Ascending aorta (tissue), 2 donors: ENCODE measurements around the gene LRTM2. TPM values are rescaled to one million over a fixed set of nuclear protein-coding genes. Genes with fewer than 3 reads are reported as not detected.

ENCODE experiments used
- DNase-seq, 2 donors: peaks; one replicate each; pipeline ENCODE4 v3.0.0-alpha.2; 2019; ENCODE audit warnings: low spot score in 2 of 2
- H3K27ac ChIP-seq, 2 donors: fragments of 200-600 bp; sonication (generic); one replicate each; pipeline ENCODE4 v1.5.1; 2016 to 2017; ENCODE audit warnings: mild to moderate bottlenecking in 1 of 2
- H3K27me3 ChIP-seq: fragments of 200-600 bp; sonication (generic); one replicate; pipeline ENCODE4 v1.5.1; 2017
- H3K36me3 ChIP-seq, 2 donors: fragments of 200-600 bp; sonication (generic); one replicate each; pipeline ENCODE4 v1.5.1; 2016
- H3K4me1 ChIP-seq, 2 donors: fragments of 200-600 bp; sonication (generic); one replicate each; pipeline ENCODE4 v1.5.1; 2016 to 2017; ENCODE audit warnings: mild to moderate bottlenecking in 1 of 2
- H3K4me3 ChIP-seq, 2 donors: fragments of 200-600 bp; sonication (generic); one replicate each; pipeline ENCODE4 v1.5.1; 2016 to 2017; ENCODE audit warnings: mild to moderate bottlenecking in 1 of 2
- H3K9me3 ChIP-seq, 2 donors: fragments of 200-600 bp; sonication (generic); one replicate each; pipeline ENCODE4 v1.5.1; 2016
- CTCF ChIP-seq, 3 experiments: fragments of 200-600 bp in 2 of 3; fragments of 450-650 bp in 1 of 3; sonication (generic) in 2 of 3; IDR thresholded peaks; one replicate each; pipeline ENCODE4 v1.5.1; 2016 to 2019; ENCODE audit warnings: antibody characterized with exemption in 3 of 3, mild to moderate bottlenecking in 1 of 3, moderate library complexity in 1 of 3
- intact Hi-C: fragments of 100-400 bp; cut with DNase I; formaldehyde crosslinking; loops from one replicate; pipeline ENCODE4 v1.15.1; 2023
- total RNA-seq: library from RNA; depleted of rRNA; stranded (reverse); fragments of >200 nt; gene quantifications from one replicate; pipeline ENCODE4 v1.1.0, GENCODE V29; 2016

Gene LRTM2
- not detected for total RNA-seq

DNA sequence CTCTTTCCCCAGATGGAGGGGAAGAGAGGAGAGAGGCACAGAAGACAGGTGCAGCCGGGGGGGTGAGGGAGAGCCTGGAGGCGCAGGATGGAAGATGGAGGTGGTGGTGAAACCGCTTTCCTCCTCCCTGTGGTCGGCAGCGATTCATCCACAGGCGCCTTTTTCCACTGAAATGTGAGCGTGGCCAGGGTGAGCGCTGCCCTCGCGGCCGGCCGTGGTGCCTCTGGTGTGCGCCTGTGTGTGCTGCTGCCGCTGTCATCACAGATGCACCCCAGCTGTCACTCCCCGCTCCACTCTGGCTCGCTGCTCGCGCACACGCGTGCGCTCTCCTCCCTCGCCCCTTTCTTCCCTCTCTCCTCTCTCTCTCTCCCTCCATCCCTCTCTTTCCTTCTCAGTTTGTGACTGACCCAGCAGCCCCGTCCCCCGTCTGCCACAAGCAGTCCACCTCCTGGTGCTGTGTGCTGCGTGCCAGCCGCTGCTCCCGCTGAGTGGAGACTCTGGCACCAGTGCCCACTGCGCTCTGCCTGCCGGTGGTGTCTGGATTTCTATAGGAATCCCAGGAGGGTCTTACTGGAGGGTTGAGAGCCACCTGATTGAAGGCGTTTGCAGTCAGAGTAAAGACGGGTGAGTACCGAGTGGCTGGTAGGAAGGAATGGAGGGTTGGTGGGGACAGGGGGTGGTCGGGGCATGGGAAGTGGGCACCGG lies at the start of gene LRTM2:
Gene LRTM2 (plus strand): TSS at position 375 of the 705 bp plus-strand sequence. CDS start 7,584 bp downstream, outside the sequence.
- H3K27me3 ChIP-seq: peaks cover 8% of the 10 kb centered on the region
- no peaks in the 10 kb centered on the region for H3K36me3 ChIP-seq
- intact Hi-C loops: no loop called here

GRCh38 chr12:1773937-1774655 lies 46.3 kb upstream of the LRTM2 start:
- no peak for TF ChIP-seq CTCF (IDR thresholded peaks at IDR 0.05)
- Histone ChIP-seq H3K27me3 (no peaks in the 10 kb centered on the region), H3K9me3 (no peaks in the 10 kb centered on the region), H3K36me3 (no peaks in the 10 kb centered on the region), H3K4me3 (no peak overlapping the region), H3K27ac (no peak overlapping the region), H3K4me1 (no peaks in the 10 kb centered on the region)
- intact Hi-C loops: no loop called here
- no peak for DNase-seq

More for the DNA sequence above, at the start of gene LRTM2:
- no peak for TF ChIP-seq CTCF (IDR thresholded peaks at IDR 0.05)
- H3K9me3 ChIP-seq: no peaks in the 10 kb centered on the region
- no peak within 1 kb of the TSS for H3K4me3 ChIP-seq
- H3K4me1 ChIP-seq: no peaks in the 10 kb centered on the region
- no peak within 1 kb of the TSS for H3K27ac ChIP-seq
- no peak for DNase-seq

- Histone ChIP-seq H3K36me3 (peaks cover 0 to 5% of the 10 kb centered on the region in 2 donors), H3K9me3 (no peaks in the 10 kb centered on the region), H3K27ac (no peak overlapping the region), H3K4me1 (peaks cover 0 to 4% of the 10 kb centered on the region in 2 donors), H3K4me3 (no peak overlapping the region), H3K27me3 (no peaks in the 10 kb centered on the region)
- intact Hi-C loops: no loop called here
- no peak for TF ChIP-seq CTCF (IDR thresholded peaks at IDR 0.05)
- DNase-seq: no peak
Measured at GRCh38 chr12:1776170-1776921, 44.0 kb upstream of the LRTM2 start.

- no peak for DNase-seq
- H3K27ac ChIP-seq: no peak overlapping the region
- TF ChIP-seq CTCF (IDR thresholded peaks at IDR 0.05): no peak
- H3K36me3 ChIP-seq: peaks cover 0 to 5% of the 10 kb centered on the region in 2 donors
- no peak overlapping the region for H3K4me3 ChIP-seq
- intact Hi-C loops: no loop called here
- H3K9me3 ChIP-seq: no peaks in the 10 kb centered on the region
- peaks cover 0 to 4% of the 10 kb centered on the region in 2 donors for H3K4me1 ChIP-seq
- no peaks in the 10 kb centered on the region for H3K27me3 ChIP-seq
Measured at GRCh38 chr12:1777798-1778197, 42.6 kb upstream of the LRTM2 start.

DNA sequence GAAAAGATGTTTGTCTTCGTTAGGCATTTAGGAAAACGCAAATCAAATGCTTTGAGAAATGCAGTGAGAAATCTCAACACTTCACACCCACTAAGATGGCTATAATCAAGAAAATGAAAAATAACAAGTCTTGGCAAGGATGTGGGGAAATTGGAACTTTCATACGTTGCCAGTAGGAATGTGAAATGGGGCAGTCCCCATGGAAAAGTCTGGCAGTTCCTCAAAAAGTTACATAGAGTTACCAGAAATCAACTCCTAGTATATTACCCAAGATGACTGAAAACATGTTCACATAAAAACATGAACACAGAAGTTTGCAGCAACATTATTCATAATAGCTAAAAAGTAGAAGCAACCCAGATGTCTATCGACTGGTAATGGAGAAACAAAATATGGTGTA lies 41.5 kb upstream of the LRTM2 start:
- no peak overlapping the region for H3K27ac ChIP-seq

More for the DNA sequence above, 41.5 kb upstream of the LRTM2 start:
- H3K9me3 ChIP-seq: no peaks in the 10 kb centered on the region
- no peaks in the 10 kb centered on the region for H3K27me3 ChIP-seq
- intact Hi-C loops: no loop called here
- TF ChIP-seq CTCF (IDR thresholded peaks at IDR 0.05): no peak
- DNase-seq: no peak
- H3K36me3 ChIP-seq: peaks cover 0 to 5% of the 10 kb centered on the region in 2 donors
- no peak overlapping the region for H3K4me3 ChIP-seq
- H3K4me1 ChIP-seq: peaks cover 0 to 4% of the 10 kb centered on the region in 2 donors
